GM19397 (cell line): Measurements from ENCODE around the gene LPP.

Experiments
- ATAC-seq: cut with Tn5 transposase; IDR thresholded peaks from one replicate; pipeline ENCODE4 v1.9.1; 2021; ENCODE audit warnings: mild to moderate bottlenecking, moderate library complexity; ENCODE audit not compliant: unreplicated experiment

The LPP gene

DNA sequence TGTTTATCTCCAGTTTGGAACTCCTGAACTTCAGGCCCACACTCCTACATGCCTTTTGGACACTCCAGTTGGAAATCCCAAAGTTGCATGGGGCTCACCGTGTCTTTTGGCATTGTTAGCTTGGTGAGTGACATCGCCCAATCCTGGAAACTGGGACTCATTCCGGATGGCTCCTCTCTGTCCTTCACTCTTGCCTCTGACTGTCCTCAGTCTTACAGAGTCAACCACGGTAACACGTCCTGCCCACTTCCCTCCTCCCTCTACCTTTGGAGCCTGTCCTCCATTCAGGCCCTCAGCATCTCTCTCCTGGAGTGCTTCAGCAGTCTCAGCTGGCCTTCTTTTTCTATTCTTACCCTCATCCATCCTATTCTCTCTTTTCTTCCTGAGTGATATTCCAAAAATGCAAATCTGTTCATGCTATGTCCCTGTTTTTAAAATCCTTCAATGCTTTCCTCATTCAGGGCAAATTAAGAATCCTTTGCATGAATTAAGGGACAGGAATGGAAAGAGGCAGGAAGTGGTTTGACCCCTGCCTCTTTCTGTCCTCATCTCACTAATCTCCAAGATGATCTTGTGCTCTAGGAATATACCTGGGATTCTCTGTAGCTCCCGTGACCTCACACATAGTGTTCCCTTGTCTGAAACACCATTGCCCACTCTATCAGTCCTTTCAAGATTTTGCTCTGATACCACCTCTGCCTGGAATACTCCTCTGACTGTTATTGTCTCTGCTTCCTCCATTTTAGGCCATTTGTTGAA, 42.5 kb downstream of the LPP start:
- no peak for ATAC-seq

DNA sequence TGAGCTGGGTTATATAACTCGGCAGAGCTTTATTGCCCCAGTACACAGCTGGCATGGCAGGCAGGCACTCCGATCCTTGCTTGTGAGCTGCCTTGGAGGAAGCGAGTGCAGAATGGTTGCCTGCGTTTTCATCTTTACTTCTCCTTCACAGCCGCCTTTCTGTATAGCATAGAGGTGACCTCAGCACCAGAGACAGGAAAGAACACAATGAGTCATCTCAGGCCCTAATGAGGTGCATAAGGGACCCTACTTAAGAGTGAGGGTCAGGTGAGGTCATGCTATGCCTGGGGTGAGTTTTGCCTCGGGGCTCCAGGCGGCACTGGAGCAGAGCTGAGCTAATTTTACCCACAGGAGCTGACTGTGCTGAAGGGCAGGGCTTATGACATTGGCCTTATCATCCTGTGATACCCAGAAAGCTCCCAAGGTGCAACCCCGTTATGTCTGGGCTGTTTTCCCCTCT, 43.5 kb downstream of the LPP start:
- ATAC-seq, result no peak

DNA sequence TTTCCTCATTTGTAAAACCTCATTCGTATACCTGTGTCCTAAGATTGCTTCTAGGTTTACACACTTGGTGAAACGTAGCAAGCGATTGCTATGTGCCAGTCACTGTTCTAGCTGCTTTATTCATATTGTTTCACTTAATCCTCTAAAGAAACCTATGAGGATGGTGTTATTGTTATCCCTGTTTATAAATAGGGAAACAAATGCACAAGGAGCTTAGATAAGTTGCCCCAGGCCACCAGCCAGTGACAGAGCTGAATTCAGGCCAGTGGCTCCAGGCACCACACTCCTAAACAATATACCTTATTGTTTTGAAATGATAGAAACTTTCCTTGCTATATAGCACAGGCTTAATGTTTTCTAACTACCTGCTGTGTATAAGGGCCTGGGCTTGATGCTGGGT, 44.0 kb downstream of the LPP start:
- no peak for ATAC-seq

DNA sequence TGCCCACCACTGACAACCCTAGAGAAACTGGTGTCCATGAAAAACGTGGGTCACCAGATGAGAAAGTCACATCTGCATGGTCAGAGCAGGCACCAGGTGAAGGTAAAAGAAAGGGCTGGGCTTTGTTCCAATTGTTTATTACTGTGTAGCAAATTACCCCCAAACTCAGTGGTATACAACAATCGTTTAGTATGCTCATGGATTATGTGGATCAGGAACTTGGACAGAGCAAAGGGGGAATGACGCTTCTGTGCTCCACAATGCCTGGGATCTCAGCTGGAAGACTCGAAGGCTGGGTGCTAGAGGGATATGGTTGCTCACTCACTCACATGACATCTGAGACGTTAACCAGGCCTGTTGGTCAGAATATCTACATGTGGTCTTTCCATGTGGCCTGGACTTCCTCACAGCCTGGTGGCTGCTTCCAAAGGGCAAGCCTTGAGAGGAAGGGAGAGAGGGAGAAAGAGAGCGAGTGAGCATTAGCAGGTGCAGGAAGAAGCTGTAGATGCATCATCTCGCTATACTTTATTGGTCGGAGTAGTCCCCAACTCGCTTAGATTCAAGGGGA, 44.9 kb downstream of the LPP start:
- no peak for ATAC-seq

- ATAC-seq, result no peak
Observed at GRCh38 chr3:188199386-188199785, 45.4 kb downstream of the LPP start.

GRCh38 chr3:188200481-188200880, 46.5 kb downstream of the LPP start:
- no peak for ATAC-seq

DNA sequence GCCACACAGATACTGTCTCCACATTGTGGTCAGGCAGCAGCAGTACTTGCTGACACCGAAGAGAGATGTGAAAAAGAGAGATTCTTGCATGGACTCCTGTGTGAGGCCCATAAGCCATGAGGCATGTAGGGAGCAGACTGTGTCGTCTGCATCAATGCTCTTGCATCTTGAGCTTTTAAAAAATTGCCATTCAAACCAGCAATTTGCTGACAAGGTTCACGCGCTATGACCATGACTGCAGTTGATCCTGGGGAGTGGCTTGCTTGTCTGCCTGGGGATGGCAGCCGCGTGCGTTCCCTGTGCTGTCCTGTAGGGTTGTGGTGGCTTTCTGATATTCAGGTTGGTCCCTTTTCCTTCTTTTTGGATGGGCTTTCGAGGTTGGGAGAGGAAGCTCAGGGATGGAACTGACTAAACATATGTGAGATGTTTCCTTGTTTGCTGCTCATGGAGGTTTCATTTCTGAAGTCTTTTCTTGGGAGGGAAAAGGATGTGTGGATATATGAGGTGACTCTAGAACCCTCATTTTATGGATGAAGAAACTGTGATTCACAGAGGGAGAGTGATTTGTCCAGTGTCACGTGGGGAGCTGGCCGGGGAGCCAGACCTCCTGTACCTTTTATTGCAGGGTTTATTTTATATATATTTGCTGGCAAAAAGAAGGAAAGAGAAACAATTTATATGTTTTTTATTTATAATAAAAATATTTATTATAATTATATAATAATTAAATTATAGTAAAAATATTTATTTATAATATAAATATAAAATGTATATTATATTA, 48.6 kb downstream of the LPP start:
- no peak for ATAC-seq

GRCh38 chr3:188204526-188204925, 50.6 kb downstream of the LPP start:
- no peak for ATAC-seq

GRCh38 chr3:188205992-188206416, 52.0 kb downstream of the LPP start:
- no peak for ATAC-seq

DNA sequence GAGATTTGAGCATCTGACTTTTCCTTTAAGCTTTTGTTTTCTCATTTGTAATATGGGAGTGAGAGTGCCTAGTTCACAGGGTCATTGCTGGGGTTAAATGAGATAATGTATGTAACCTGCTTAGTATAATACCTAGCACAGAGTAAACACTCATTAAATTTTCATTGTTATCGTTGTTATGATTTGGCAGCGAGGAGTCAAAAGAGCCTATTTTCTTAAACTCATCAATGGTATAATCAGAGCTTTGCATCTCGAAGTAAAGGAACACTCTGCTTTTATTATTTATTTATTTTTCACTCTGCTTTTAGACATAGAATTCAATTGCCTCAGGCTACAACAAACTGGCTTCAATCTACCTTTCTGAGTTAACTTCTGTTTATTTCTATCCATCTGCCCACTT, 52.8 kb downstream of the LPP start:
- no peak for ATAC-seq

DNA sequence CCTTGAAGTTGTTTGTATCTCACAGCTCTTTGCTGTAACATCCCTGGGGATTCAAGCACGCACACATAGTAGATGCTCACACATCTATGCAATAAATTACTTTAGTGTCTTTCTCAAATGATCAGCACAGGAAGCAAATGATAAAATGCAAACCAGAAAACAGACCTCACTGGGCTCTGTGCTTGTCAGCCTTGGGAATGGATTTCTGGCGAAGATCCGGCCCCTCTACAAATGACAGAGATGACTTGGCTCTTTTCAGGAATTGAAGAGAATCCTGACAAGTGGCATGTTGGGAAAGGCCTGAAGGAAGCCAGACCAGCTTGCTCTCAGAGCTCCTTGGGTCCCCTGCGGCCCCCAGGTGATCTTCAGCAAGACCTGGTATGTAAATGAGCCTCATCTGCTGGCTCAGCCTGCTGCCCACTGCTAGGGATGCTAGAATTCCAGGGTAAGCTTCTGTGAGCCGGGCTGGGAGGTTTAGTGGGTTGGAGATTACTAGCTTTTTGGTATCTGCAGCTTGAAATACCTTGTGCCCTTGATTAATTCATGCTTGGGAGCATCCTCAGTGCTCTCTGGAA, 54.1 kb downstream of the LPP start:
- no peak for ATAC-seq

- no peak for ATAC-seq
Observed at GRCh38 chr3:188208516-188208981, 54.6 kb downstream of the LPP start.

DNA sequence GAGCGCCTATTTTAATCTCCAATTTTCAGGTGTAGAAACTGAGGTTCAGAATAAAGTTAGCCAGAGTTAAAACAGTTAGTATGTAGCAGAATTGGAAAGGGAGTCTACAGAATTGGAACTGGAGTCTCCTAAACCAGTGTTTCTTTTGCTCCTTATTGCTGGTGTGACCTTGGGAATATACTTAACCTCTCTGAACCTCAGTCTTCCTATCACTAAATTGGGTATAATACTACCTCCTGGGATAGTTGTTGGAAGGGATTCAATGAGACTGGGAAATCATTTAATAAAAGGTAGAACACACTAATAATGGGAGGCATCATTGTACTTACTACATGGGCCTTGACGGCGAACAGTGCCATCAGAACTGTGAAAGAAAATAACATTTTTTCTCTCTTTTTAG, 55.1 kb downstream of the LPP start:
- ATAC-seq, result no peak

- no peak for ATAC-seq
Observed at GRCh38 chr3:188209740-188210139, 55.8 kb downstream of the LPP start.

GRCh38 chr3:188211476-188211875, 57.5 kb downstream of the LPP start:
- ATAC-seq, result no peak

- no peak for ATAC-seq
Observed at GRCh38 chr3:188212308-188212969, 58.5 kb downstream of the LPP start.

DNA sequence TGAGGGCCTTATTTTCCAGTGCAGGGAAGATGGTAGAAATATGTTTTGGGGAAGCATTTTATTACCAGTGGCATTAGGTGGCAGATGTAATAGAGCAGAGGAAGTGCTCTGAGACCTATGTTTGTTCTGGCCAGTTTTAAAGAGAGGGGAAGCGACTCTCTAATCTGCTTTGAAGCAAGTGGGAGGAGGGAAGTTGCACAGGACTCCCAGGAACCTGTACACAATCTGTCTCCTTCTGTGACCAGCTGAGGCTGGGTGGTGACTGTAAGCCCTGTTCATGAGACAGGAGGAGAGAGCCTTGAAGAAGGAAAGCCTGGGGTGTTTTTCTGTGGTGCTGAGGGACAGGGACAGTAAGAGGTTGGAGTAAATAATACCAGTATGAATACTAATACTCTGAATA, 60.5 kb downstream of the LPP start:
- ATAC-seq, result no peak

DNA sequence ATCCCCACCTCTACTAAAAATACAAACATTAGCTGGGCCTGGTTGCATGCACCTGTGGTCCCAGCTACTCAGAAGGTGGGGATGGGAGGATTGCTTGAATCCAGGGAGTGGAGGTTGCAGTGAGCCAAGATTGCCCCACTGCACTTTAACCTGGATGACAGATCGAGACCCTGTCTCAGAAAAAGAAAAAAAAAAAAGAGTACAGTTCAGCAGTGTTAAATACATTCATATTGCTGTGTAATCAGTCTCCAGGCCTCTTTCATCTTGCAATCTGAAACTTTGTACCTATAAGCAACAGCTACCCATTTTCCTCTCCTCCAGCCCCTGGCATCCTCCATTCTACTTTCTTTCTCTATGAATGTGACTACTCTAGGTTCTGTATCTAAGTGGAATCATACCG, 61.2 kb downstream of the LPP start:
- no peak for ATAC-seq

- ATAC-seq, result no peak
Observed at GRCh38 chr3:188217011-188217463, 63.1 kb downstream of the LPP start.

- no peak for ATAC-seq
Observed at GRCh38 chr3:188217726-188218125, 63.8 kb downstream of the LPP start.

DNA sequence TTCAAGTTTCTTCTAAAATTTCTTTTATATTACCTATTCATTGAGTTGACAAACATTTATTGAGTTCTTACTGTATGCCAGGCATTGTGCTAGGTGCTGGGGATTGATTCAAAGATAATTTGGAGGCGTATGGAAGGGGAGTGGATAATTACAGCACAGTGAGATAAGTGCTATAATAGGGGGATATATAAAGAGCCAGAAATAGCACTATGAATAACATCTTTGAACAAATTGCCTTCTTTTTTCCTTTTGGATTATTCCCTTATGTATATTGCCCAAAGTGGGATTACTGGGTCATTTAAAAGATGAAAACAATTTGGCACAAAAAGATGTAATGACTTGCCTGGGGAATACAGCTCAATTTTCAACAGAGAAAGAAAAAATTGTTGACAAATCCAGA, 64.6 kb downstream of the LPP start:
- ATAC-seq, result no peak
